SK-N-SH treated with all-trans-retinoic acid at 6 μM for 48 hours (cell line): Measurements from ENCODE around the gene FRMD4A.
"Not testable (repeated sequence)": the region's sequence is repeated elsewhere in the genome, so short reads cannot be mapped to it uniquely, and the experiment has no call there.

Experiments
- ATAC-seq: fragments of 200-7000 bp; cut with Tn5 transposase; 3 replicates; pipeline ENCODE4 v1.9.1; 2020; ENCODE audit warnings: mild to moderate bottlenecking, moderate library complexity
- ARNTL ChIP-seq: fragments of 450-650 bp; formaldehyde crosslinking; IDR thresholded peaks from 2 replicates; pipeline ENCODE4 v1.5.0; 2020; ENCODE audit warnings: low read depth, mild to moderate bottlenecking, moderate library complexity, borderline replicate concordance
- BACH2 ChIP-seq: fragments of 250-450 bp; sonication (Bioruptor Pico); IDR thresholded peaks from 2 replicates; pipeline ENCODE4 v1.9.0; 2021; ENCODE audit warnings: mild to moderate bottlenecking, borderline replicate concordance
- CSDC2 ChIP-seq: fragments of 250-450 bp; sonication (Bioruptor Pico); IDR thresholded peaks from 2 replicates; pipeline ENCODE4 v1.5.0; 2020; ENCODE audit warnings: mild to moderate bottlenecking, moderate library complexity
- GLIS3 ChIP-seq: fragments of 250-450 bp; sonication (Bioruptor Pico); IDR thresholded peaks from 2 replicates; pipeline ENCODE4 v1.5.0; 2020; ENCODE audit warnings: mild to moderate bottlenecking, moderate library complexity
- ISL1 ChIP-seq: fragments of 250-450 bp; sonication (Bioruptor Pico); IDR thresholded peaks from 2 replicates; pipeline ENCODE4 v2.1.2; 2022; ENCODE audit warnings: mild to moderate bottlenecking, moderate library complexity
- OSR1 ChIP-seq: fragments of 250-450 bp; sonication (Bioruptor Pico); IDR thresholded peaks from 2 replicates; pipeline ENCODE4 v1.8.0; 2022; ENCODE audit warnings: moderate library complexity, mild to moderate bottlenecking, inconsistent platforms
- PPARA ChIP-seq: fragments of 250-450 bp; sonication (Bioruptor Pico); IDR thresholded peaks from 2 replicates; pipeline ENCODE4 v1.5.0; 2020; ENCODE audit warnings: mild to moderate bottlenecking, borderline replicate concordance
- RARB ChIP-seq: fragments of 250-450 bp; sonication (Bioruptor Pico); IDR thresholded peaks from 2 replicates; pipeline ENCODE4 v1.8.0; 2021; ENCODE audit warnings: mild to moderate bottlenecking, moderate library complexity
- SNAI2 ChIP-seq: fragments of 250-450 bp; sonication (Bioruptor Pico); IDR thresholded peaks from 2 replicates; pipeline ENCODE4 v1.5.0; 2020; ENCODE audit warnings: mild to moderate bottlenecking, moderate library complexity
- TCF4 ChIP-seq: fragments of 250-450 bp; sonication (Bioruptor Pico); IDR thresholded peaks from 2 replicates; pipeline ENCODE4 v1.8.0; 2021; ENCODE audit warnings: mild to moderate bottlenecking, moderate library complexity, borderline replicate concordance
- TOX ChIP-seq: fragments of 250-450 bp; sonication (Bioruptor Pico); IDR thresholded peaks from 2 replicates; pipeline ENCODE4 v1.8.0; 2021; ENCODE audit warnings: mild to moderate bottlenecking, moderate library complexity, borderline replicate concordance
- ZC3H10 ChIP-seq: fragments of 250-450 bp; sonication (Bioruptor Pico); IDR thresholded peaks from 2 replicates; pipeline ENCODE4 v1.5.1; 2021; ENCODE audit warnings: mild to moderate bottlenecking, moderate library complexity
- ZFP3 ChIP-seq: fragments of 250-450 bp; sonication (Bioruptor Pico); IDR thresholded peaks from 2 replicates; pipeline ENCODE4 v1.5.0; 2020; ENCODE audit warnings: mild to moderate bottlenecking, moderate library complexity
- ZFP30 ChIP-seq: fragments of 450-650 bp; formaldehyde crosslinking; IDR thresholded peaks from 2 replicates; pipeline ENCODE4 v1.5.0; 2022; ENCODE audit warnings: mild to moderate bottlenecking, moderate library complexity
- ZNF70 ChIP-seq: fragments of 450-650 bp; formaldehyde crosslinking; IDR thresholded peaks from 2 replicates; pipeline ENCODE4 v1.5.0; 2020; ENCODE audit warnings: mild to moderate bottlenecking, moderate library complexity
- TF ChIP-seq, protein P1 (sequence below): fragments of 250-450 bp; sonication (Bioruptor Pico); IDR thresholded peaks from 2 replicates; pipeline ENCODE4 v1.5.0; 2020; ENCODE audit warnings: mild to moderate bottlenecking, moderate library complexity
- TF ChIP-seq, protein P2 (sequence below): fragments of 250-450 bp; sonication (Bioruptor Pico); IDR thresholded peaks from 2 replicates; pipeline ENCODE4 v1.8.0; 2021; ENCODE audit warnings: low read depth, mild to moderate bottlenecking, moderate library complexity, borderline replicate concordance
- TF ChIP-seq, protein P3 (sequence below): fragments of 250-450 bp; sonication (Bioruptor Pico); IDR thresholded peaks from 2 replicates; pipeline ENCODE4 v1.8.0; 2020; ENCODE audit warnings: mild to moderate bottlenecking, moderate library complexity, borderline replicate concordance

Gene FRMD4A

DNA sequence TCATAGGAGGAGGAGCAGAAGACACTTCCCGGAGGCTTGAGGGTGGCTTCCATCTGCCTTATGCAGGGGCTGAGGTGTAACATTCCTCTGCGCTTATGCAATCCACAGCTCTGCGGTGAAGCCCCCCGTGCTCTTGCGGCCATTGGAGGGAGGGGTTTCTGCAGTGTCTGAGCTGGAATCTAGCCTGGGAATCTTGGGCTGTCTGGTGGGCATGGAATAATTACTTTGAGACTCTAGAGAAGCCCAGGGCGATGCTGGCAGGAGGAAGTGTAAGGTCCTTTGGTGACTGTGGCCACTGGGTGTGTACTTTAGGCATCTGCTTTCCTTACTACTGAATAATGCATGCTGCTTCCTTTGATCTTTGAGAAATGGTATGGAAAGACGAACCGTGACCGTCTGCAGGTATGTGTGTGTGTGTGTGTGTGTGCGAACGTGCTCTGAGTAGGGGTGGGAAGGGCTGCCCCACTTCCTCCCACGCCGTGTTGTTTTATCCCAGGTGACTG, 563.0 kb downstream of the FRMD4A start:
- TF ChIP-seq, protein P1, sequence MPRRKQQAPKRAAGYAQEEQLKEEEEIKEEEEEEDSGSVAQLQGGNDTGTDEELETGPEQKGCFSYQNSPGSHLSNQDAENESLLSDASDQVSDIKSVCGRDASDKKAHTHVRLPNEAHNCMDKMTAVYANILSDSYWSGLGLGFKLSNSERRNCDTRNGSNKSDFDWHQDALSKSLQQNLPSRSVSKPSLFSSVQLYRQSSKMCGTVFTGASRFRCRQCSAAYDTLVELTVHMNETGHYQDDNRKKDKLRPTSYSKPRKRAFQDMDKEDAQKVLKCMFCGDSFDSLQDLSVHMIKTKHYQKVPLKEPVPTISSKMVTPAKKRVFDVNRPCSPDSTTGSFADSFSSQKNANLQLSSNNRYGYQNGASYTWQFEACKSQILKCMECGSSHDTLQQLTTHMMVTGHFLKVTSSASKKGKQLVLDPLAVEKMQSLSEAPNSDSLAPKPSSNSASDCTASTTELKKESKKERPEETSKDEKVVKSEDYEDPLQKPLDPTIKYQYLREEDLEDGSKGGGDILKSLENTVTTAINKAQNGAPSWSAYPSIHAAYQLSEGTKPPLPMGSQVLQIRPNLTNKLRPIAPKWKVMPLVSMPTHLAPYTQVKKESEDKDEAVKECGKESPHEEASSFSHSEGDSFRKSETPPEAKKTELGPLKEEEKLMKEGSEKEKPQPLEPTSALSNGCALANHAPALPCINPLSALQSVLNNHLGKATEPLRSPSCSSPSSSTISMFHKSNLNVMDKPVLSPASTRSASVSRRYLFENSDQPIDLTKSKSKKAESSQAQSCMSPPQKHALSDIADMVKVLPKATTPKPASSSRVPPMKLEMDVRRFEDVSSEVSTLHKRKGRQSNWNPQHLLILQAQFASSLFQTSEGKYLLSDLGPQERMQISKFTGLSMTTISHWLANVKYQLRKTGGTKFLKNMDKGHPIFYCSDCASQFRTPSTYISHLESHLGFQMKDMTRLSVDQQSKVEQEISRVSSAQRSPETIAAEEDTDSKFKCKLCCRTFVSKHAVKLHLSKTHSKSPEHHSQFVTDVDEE, result no peak
- TF ChIP-seq ZFP30 (CRISPR knock-in tag) (no peak), ISL1 (CRISPR knock-in tag) (no peak), PPARA (CRISPR knock-in tag) (no peak), ARNTL (CRISPR knock-in tag) (no peak), OSR1 (CRISPR knock-in tag) (no peak), SNAI2 (CRISPR knock-in tag) (no peak), RARB (CRISPR knock-in tag) (no peak), GLIS3 (no peak), ZNF70 (CRISPR knock-in tag) (no peak), ZFP3 (no peak), TCF4 (CRISPR knock-in tag) (no peak), CSDC2 (CRISPR knock-in tag) (no peak)
- TF ChIP-seq, protein P2, sequence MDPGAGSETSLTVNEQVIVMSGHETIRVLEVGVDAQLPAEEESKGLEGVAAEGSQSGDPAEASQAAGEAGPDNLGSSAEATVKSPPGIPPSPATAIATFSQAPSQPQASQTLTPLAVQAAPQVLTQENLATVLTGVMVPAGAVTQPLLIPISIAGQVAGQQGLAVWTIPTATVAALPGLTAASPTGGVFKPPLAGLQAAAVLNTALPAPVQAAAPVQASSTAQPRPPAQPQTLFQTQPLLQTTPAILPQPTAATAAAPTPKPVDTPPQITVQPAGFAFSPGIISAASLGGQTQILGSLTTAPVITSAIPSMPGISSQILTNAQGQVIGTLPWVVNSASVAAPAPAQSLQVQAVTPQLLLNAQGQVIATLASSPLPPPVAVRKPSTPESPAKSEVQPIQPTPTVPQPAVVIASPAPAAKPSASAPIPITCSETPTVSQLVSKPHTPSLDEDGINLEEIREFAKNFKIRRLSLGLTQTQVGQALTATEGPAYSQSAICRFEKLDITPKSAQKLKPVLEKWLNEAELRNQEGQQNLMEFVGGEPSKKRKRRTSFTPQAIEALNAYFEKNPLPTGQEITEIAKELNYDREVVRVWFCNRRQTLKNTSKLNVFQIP (CRISPR knock-in tag), result no peak
- TF ChIP-seq, protein P3, sequence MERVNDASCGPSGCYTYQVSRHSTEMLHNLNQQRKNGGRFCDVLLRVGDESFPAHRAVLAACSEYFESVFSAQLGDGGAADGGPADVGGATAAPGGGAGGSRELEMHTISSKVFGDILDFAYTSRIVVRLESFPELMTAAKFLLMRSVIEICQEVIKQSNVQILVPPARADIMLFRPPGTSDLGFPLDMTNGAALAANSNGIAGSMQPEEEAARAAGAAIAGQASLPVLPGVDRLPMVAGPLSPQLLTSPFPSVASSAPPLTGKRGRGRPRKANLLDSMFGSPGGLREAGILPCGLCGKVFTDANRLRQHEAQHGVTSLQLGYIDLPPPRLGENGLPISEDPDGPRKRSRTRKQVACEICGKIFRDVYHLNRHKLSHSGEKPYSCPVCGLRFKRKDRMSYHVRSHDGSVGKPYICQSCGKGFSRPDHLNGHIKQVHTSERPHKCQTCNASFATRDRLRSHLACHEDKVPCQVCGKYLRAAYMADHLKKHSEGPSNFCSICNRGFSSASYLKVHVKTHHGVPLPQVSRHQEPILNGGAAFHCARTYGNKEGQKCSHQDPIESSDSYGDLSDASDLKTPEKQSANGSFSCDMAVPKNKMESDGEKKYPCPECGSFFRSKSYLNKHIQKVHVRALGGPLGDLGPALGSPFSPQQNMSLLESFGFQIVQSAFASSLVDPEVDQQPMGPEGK, result no peak
- TF ChIP-seq, all 23 proteins: peak for 0
- no peak for ATAC-seq

DNA sequence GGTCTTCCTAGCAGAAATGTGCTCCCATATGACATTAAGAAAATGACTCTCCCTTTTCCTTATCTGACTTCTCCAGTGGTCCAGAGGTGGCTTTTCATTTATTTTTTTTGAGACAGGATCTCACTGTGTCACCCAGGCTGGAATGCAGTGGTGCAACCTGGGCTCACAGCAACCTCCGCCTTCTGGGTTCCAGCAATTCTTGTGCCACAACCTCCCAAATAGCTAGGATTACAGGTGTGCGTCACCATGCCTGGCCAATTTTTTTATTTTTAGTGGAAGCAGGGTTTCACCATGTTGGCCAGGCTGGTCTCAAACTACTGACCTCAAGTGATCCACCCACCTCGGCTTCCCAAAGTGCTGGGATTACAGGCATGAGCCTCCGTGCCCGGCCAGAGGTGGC, 563.6 kb downstream of the FRMD4A start:
- ATAC-seq, result not testable (repeated sequence)

DNA sequence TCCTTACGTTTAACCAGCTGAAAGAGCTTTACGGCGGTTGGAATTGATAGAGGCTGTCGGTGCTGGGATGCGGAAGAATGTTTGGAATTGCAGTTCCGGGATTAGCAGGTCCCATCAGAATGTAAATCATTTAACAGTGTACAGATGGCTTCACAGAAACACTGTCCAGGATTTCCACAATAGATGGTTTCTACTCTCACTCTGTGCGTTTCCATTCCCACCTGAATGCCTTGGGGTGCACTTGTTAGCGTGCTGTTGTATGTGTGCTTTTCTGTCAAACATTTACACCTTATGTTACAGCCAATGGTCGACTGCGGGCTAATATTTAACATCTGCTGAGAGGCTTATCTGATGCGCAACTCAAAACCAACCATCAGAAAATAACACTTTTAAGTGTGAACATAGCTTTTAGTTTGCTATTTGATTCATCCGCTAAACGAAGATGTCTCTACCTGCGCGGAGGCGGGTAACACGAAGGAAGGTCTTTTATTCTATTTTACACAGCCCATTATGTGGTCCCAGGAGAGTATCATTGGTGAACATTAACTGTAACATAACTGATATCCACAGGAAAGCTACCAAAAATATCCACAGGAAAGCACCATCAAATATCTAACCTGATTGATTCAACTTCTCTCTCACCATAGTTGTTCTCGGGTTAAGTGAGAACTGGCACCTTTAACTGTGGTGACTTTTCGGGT, 564.9 kb downstream of the FRMD4A start:
- ATAC-seq, result no peak
- no peak for TF ChIP-seq ZFP30 (CRISPR knock-in tag)
- TF ChIP-seq, protein P2 (CRISPR knock-in tag), result no peak
- no peak for TF ChIP-seq OSR1 (CRISPR knock-in tag)
- TF ChIP-seq SNAI2 (CRISPR knock-in tag), result no peak
- TF ChIP-seq RARB (CRISPR knock-in tag), result no peak
- TF ChIP-seq TOX (CRISPR knock-in tag), result no peak
- TF ChIP-seq, protein P1, result no peak
- TF ChIP-seq ISL1 (CRISPR knock-in tag), result no peak
- TF ChIP-seq CSDC2 (CRISPR knock-in tag), result no peak
- TF ChIP-seq ZC3H10 (CRISPR knock-in tag), result no peak
- TF ChIP-seq ZFP3, result no peak
- no peak for TF ChIP-seq BACH2
